Peyer's patch (tissue), 4 donors: ENCODE results near the gene RBM23.

Experiments
- CTCF ChIP-seq, 6 experiments: fragments of 450-650 bp in 4 of 6; fragments of 200-600 bp in 2 of 6; sonication (generic) in 1 of 6; IDR thresholded peaks; one replicate each; pipeline ENCODE4 v1.5.1; 2017 to 2019; ENCODE audit warnings: antibody characterized with exemption in 6 of 6, mild to moderate bottlenecking in 3 of 6, moderate library complexity in 1 of 6
- POLR2A ChIP-seq, 2 donors: fragments of 450-650 bp; IDR thresholded peaks; one replicate each; pipeline ENCODE4 v1.5.1; 2017; ENCODE audit warnings: antibody characterized with exemption in 2 of 2, mild to moderate bottlenecking in 2 of 2, moderate library complexity in 2 of 2

- TF ChIP-seq POLR2A (IDR thresholded peaks at IDR 0.05) (no peak), CTCF (IDR thresholded peaks at IDR 0.05) (no peak)
These were observed 7.4 kb upstream of the RBM23 start for GRCh38 chr14:22926316-22926715.
